PC-3 (cell line): ENCODE data around the gene UNC5C. TPM values are rescaled to one million over a fixed set of nuclear protein-coding genes. Genes with fewer than 3 reads are reported as not detected.

Experiments
- ATAC-seq: fragments of 200-7000 bp; cut with Tn5 transposase; 2 replicates; pipeline ENCODE4 v1.9.1; 2020; ENCODE audit warnings: mild to moderate bottlenecking, moderate library complexity
- BruUV-seq: library from RNA; stranded (reverse); fragments of 400-500 nt; replicated peaks from 2 replicates; lab custom pipeline; 2021; lab: Mats Ljungman, UMichigan
- CTCF ChIA-PET: fragments of 300-600 bp; sonication (Branson Sonifier 250); formaldehyde crosslinking; loops from one replicate; lab custom pipeline; 2022; ENCODE audit warnings: antibody characterized with exemption; lab: Charles Lee
- POLR2A ChIA-PET: fragments of 300-600 bp; sonication (Branson Sonifier 250); formaldehyde crosslinking; loops from one replicate; lab custom pipeline; 2022; ENCODE audit warnings: antibody characterized with exemption; ENCODE audit not compliant: unreplicated experiment; lab: Charles Lee
- DNase-seq: peaks from one replicate; pipeline ENCODE4 v3.0.0-alpha.2; 2015
- H2AFZ ChIP-seq: fragments of 300-600 bp; sonication (generic); 2 replicates; pipeline ENCODE4 v1.6.0; 2016; ENCODE audit warnings: antibody characterized with exemption, low read length
- H3F3A ChIP-seq: fragments of 300-600 bp; sonication (generic); one replicate; pipeline ENCODE4 v1.6.0; 2017; ENCODE audit warnings: antibody characterized with exemption, low read length, control low read depth, mild to moderate bottlenecking; ENCODE audit not compliant: unreplicated experiment
- H3K27ac ChIP-seq: fragments of 300-600 bp; sonication (generic); 2 replicates; pipeline ENCODE4 v1.5.1; 2016; ENCODE audit warnings: mild to moderate bottlenecking, low read length
- H3K27me3 ChIP-seq: fragments of 300-600 bp; sonication (generic); 2 replicates; pipeline ENCODE4 v1.6.1; 2016; ENCODE audit warnings: low read length, mixed read lengths
- H3K36me3 ChIP-seq: fragments of 300-600 bp; sonication (generic); 2 replicates; pipeline ENCODE4 v1.6.1; 2016; ENCODE audit warnings: low read depth, mixed run types, low read length, mixed read lengths
- H3K4me1 ChIP-seq: fragments of 300-600 bp; sonication (generic); 2 replicates; pipeline ENCODE4 v1.5.1; 2016; ENCODE audit warnings: low read length; ENCODE audit not compliant: insufficient read depth
- H3K4me2 ChIP-seq: fragments of 300-600 bp; sonication (generic); 2 replicates; pipeline ENCODE4 v1.6.0; 2016; ENCODE audit warnings: low read length
- H3K4me3 ChIP-seq: fragments of 300-600 bp; sonication (generic); 2 replicates; pipeline ENCODE4 v1.5.1; 2016; ENCODE audit warnings: mild to moderate bottlenecking, low read length, mixed read lengths
- H3K79me2 ChIP-seq: fragments of 300-600 bp; sonication (generic); 2 replicates; pipeline ENCODE4 v1.6.1; 2017; ENCODE audit warnings: low read length, mixed read lengths
- H3K9ac ChIP-seq: fragments of 300-600 bp; sonication (generic); 2 replicates; pipeline ENCODE4 v1.6.0; 2016; ENCODE audit warnings: mild to moderate bottlenecking, low read length
- H3K9me2 ChIP-seq: fragments of 300-600 bp; sonication (generic); replicated peaks from 2 replicates; pipeline ENCODE4 v1.6.1; 2016; ENCODE audit warnings: mixed run types, low read length, mixed read lengths
- H3K9me3 ChIP-seq: fragments of 300-600 bp; sonication (generic); 2 replicates; pipeline ENCODE4 v1.6.1; 2016; ENCODE audit warnings: low read length, mixed read lengths
- H4K20me1 ChIP-seq: fragments of 300-600 bp; sonication (generic); 2 replicates; pipeline ENCODE4 v1.6.1; 2016; ENCODE audit warnings: low read length, mixed read lengths
- CTCF ChIP-seq: fragments of 300-600 bp; sonication (generic); conservative IDR thresholded peaks from 2 replicates; pipeline ENCODE4 v1.5.1; 2017; ENCODE audit warnings: antibody characterized with exemption, low read depth, mild to moderate bottlenecking, low read length
- EZH2 ChIP-seq: fragments of 300-600 bp; sonication (generic); IDR thresholded peaks from one replicate; pipeline ENCODE4 v1.6.1; 2017; ENCODE audit warnings: antibody characterized with exemption, mild to moderate bottlenecking, low read length; ENCODE audit not compliant: unreplicated experiment
- EZH2phosphoT487 ChIP-seq: fragments of 300-600 bp; sonication (generic); IDR thresholded peaks from 2 replicates; pipeline ENCODE4 v1.6.1; 2018; ENCODE audit warnings: mild to moderate bottlenecking, antibody characterized with exemption, low read length, borderline replicate concordance
- intact Hi-C: fragments of 100-400 bp; cut with micrococcal nuclease; formaldehyde crosslinking; loops from 2 replicates; pipeline ENCODE4 v1.9.0; 2023
- total RNA-seq: library from RNA; depleted of rRNA; stranded (reverse); fragments of >200 nt; gene quantifications from 2 replicates; pipeline ENCODE4 v1.2.3, GENCODE V29; 2014

UNC5C gene
- total RNA-seq, 1 experiment from 2014 or later = not detected

DNA sequence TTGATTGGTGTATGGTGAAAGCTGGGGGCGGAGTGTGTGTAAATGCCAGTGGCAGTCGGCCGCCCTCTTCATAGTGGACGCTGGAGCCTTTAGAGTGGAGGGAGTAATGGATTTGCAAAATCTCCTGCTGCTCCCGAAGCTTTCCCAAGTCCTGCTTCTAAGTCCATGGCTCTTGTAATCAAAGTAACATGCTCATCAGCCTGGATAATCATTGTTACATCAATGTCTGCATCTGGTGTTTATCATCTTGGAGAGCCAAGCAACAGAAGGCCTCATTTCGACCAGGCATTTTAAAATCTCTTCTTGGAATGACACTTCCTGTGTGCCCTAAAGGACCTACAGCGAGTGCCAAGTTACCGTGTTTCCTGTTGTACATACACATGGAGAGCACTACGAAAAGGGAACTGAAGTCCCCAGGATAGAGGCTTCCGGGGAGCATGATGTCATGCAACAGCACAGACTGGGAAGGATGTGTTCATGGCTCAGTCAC lies 32.2 kb downstream of the UNC5C start:
- no peaks in the 10 kb centered on the region for H3K4me1 ChIP-seq
- no peak overlapping the region for H3K27ac ChIP-seq
- TF ChIP-seq CTCF = no peak
- no peak for TF ChIP-seq EZH2phosphoT487
- TF ChIP-seq EZH2 = no peak
- no peak overlapping the region for H3K4me2 ChIP-seq
- H3F3A ChIP-seq = no peaks in the 10 kb centered on the region
- H4K20me1 ChIP-seq = no peaks in the 10 kb centered on the region
- no peaks in the 10 kb centered on the region for H3K9me3 ChIP-seq
- no TSS peak for BruUV-seq
- H3K36me3 ChIP-seq = no peaks in the 10 kb centered on the region
- no peaks in the 10 kb centered on the region for H3K79me2 ChIP-seq
- ChIA-PET POLR2A (no interaction called here), CTCF (no interaction called here)
- no peak overlapping the region for H2AFZ ChIP-seq
- DNase-seq = no peak
- no peak overlapping the region for H3K9ac ChIP-seq
- H3K4me3 ChIP-seq = no peak overlapping the region
- intact Hi-C loops = no loop called here
- H3K27me3 ChIP-seq = no peaks in the 10 kb centered on the region
- ATAC-seq = no peak
- no peaks in the 10 kb centered on the region for H3K9me2 ChIP-seq

DNA sequence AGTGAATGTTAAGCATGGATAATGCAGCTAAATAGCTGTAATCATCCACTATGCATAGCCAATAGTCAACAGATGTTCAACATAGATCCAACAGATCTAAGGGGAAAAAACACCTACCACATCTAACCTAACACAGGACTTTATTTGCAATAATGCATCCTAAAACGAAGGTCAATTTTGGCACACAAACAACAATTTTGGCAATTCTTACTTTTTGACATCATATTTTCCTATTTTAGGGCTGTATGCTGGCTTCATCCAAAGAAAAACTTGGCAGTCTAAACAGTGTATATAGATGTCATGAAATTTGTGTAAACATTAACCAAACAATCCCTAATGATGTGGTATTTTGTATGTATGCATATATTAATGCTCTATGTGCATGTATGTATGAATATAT lies 33.2 kb downstream of the UNC5C start:
- POLR2A ChIA-PET = no interaction called here

More for the DNA sequence above, 33.2 kb downstream of the UNC5C start:
- H3K27me3 ChIP-seq = no peaks in the 10 kb centered on the region
- intact Hi-C loops = no loop called here
- BruUV-seq = no TSS peak
- no peak overlapping the region for H2AFZ ChIP-seq
- no peak overlapping the region for H3K4me3 ChIP-seq
- H3F3A ChIP-seq = no peaks in the 10 kb centered on the region
- no peak overlapping the region for H3K9ac ChIP-seq
- peaks cover 6% of the 10 kb centered on the region; the same call in 1 of the 2 replicates for H3K4me1 ChIP-seq
- H3K4me2 ChIP-seq = no peak overlapping the region
- no peaks in the 10 kb centered on the region for H4K20me1 ChIP-seq
- CTCF ChIA-PET = no interaction called here
- H3K9me3 ChIP-seq = no peaks in the 10 kb centered on the region
- TF ChIP-seq CTCF (no peak), EZH2 (no peak), EZH2phosphoT487 (no peak)
- no peaks in the 10 kb centered on the region for H3K9me2 ChIP-seq
- DNase-seq (no peak), ATAC-seq (no peak)
- no peaks in the 10 kb centered on the region for H3K36me3 ChIP-seq
- no peak overlapping the region for H3K27ac ChIP-seq
- no peaks in the 10 kb centered on the region for H3K79me2 ChIP-seq
